Ovary (tissue), 9 donors: Measurements from ENCODE around the gene KIF6. TPM values are rescaled to one million over a fixed set of nuclear protein-coding genes. Genes with fewer than 3 reads are reported as not detected.

Experiments used
- DNase-seq, 5 donors: peaks; one replicate each; pipeline ENCODE4 v3.0.0-alpha.2; 2019 to 2020
- H3K27ac ChIP-seq, 2 donors: fragments of 200-600 bp; one replicate each; pipeline versions ENCODE4 v1.5.1 to v1.8.0; 2019 to 2022
- H3K27me3 ChIP-seq: fragments of 200-600 bp; one replicate; pipeline ENCODE4 v1.8.0; 2022
- H3K36me3 ChIP-seq: fragments of 200-600 bp; sonication (generic); one replicate; pipeline ENCODE4 v1.5.1; 2019
- H3K4me1 ChIP-seq: one replicate; pipeline ENCODE4 v1.8.1; 2013; ENCODE audit warnings: mild to moderate bottlenecking, moderate library complexity; ENCODE audit not compliant: insufficient read depth
- H3K4me3 ChIP-seq: fragments of 200-600 bp; sonication (generic); one replicate; pipeline ENCODE4 v1.5.1; 2017
- H3K9me3 ChIP-seq, 2 donors: fragments of 200-600 bp in 1 of 2; sonication (generic) in 1 of 2; one replicate each; pipeline versions ENCODE4 v1.5.1 to v1.8.1; 2013 to 2019; ENCODE audit warnings: mild to moderate bottlenecking in 1 of 2, moderate library complexity in 1 of 2
- CTCF ChIP-seq, 3 donors: fragments of 450-650 bp in 2 of 3; fragments of 200-600 bp in 1 of 3; IDR thresholded peaks; one replicate each; pipeline versions ENCODE4 v1.5.1 to v1.8.0; 2016 to 2022; ENCODE audit warnings: antibody characterized with exemption in 3 of 3, mild to moderate bottlenecking in 1 of 3
- EP300 ChIP-seq: sonication (generic); formaldehyde crosslinking; IDR thresholded peaks from one replicate; pipeline ENCODE4 v1.6.1; 2017; ENCODE audit warnings: antibody characterized with exemption
- POLR2A ChIP-seq: fragments of 450-650 bp; IDR thresholded peaks from one replicate; pipeline ENCODE4 v1.6.1; 2017; ENCODE audit warnings: antibody characterized with exemption, mild to moderate bottlenecking, moderate library complexity
- WGBS, 3 donors: extraction: QIAGEN DNeasy Blood & Tissue Kit in 1 of 3; methylation state at CpG; one replicate each; pipeline versions ENCODE4 v1.1.5 to v1.1.7; 2013 to 2017; 5-methylcytosine and 5-hydroxymethylcytosine counted together
- intact Hi-C, 4 donors: fragments of 100-400 bp; cut with DNase I; formaldehyde crosslinking; loops; one replicate each; pipeline versions ENCODE4 v1.11.0 to v1.15.1; 2022 to 2023
- polyA plus RNA-seq, 2 donors: library from polyadenylated mRNA; stranded (reverse); fragments of 200-250 nt in 1 of 2; fragments of 350-450 nt in 1 of 2; fragmentation: Illumina TruSeq in 1 of 2; extraction: RNeasy Lipid Tissue Mini Kit (QIAGEN cat#74804) in 1 of 2; gene quantifications; one replicate each; pipeline ENCODE4 v1.2.3, GENCODE V29; 2013 to 2014
- total RNA-seq, 7 donors: library from RNA; depleted of rRNA in 2 of 7; stranded (reverse); fragments of >200 nt in 2 of 7; fragmentation: NEBNext Ultra II Directional in 3 of 7; extraction: Animal tissue kit (Norgen Biotek cat#: 25700) in 3 of 7; gene quantifications; one replicate each; pipeline versions ENCODE4 v1.1.0 to v1.2.4, GENCODE V29; 2016 to 2023
- donor health status: DM: no; HTN: no; CAD: no; lungs with moderate emphysema.
- donor health status: DM: no; HTN: no; CAD: no.
- donor health status: Bipolar disorder and iron deficiency.
- donor health status: DM: yes; HTN: yes; CAD: no.
- donor health status: DM: no; HTN: no; CAD: no.
- donor health status: DM: yes; HTN: yes; CAD: no.

KIF6 gene
- total and polyA plus RNA-seq, 9 donors: 0.12 to 2.1 (median 0.82) TPM

GRCh38 chr6:39330476-39330875 is 394.7 kb downstream of the KIF6 start:
- H3K27ac ChIP-seq: no peak overlapping the region
- TF ChIP-seq CTCF (IDR thresholded peaks at IDR 0.05) (no peak), EP300 (no peak), POLR2A (no peak)
- no peak for DNase-seq
- H3K9me3 ChIP-seq: no peaks in the 10 kb centered on the region
- intact Hi-C loops: no loop called here
- H3K36me3 ChIP-seq: no peaks in the 10 kb centered on the region
- WGBS, 3 donors: 40 to 46% (median 41%) methylated on average over 3 of the region's 3 CpGs
- no peaks in the 10 kb centered on the region for H3K27me3 ChIP-seq
- no peaks in the 10 kb centered on the region for H3K4me1 ChIP-seq
- no peak overlapping the region for H3K4me3 ChIP-seq

- H3K4me1 ChIP-seq: no peaks in the 10 kb centered on the region
- whole genome bisulfite sequencing, 3 donors: 79 to 85% (median 82%) methylated on average over 3 of the region's 3 CpGs
- intact Hi-C loops: no loop called here
These were observed 395.2 kb downstream of the KIF6 start for GRCh38 chr6:39330057-39330456.

GRCh38 chr6:39328066-39328465 is 397.1 kb downstream of the KIF6 start:
- 77 to 85% (median 82%) methylated on average over 12 of the region's 12 CpGs for WGBS, 3 donors
- DNase-seq: no peak
- Histone ChIP-seq H3K36me3 (no peaks in the 10 kb centered on the region), H3K27me3 (no peaks in the 10 kb centered on the region), H3K4me3 (no peak overlapping the region), H3K27ac (no peak overlapping the region), H3K9me3 (no peaks in the 10 kb centered on the region), H3K4me1 (no peaks in the 10 kb centered on the region)
- intact Hi-C loops: no loop called here
- TF ChIP-seq POLR2A (no peak), EP300 (no peak), CTCF (IDR thresholded peaks at IDR 0.05) (no peak)

More at GRCh38 chr6:39330057-39330456, 395.2 kb downstream of the KIF6 start:
- no peak for DNase-seq
- H3K36me3 ChIP-seq: no peaks in the 10 kb centered on the region
- H3K9me3 ChIP-seq: no peaks in the 10 kb centered on the region
- no peak overlapping the region for H3K27ac ChIP-seq
- no peak overlapping the region for H3K4me3 ChIP-seq
- TF ChIP-seq CTCF (IDR thresholded peaks at IDR 0.05): no peak
- TF ChIP-seq POLR2A: no peak
- no peak for TF ChIP-seq EP300
- no peaks in the 10 kb centered on the region for H3K27me3 ChIP-seq

- DNase-seq: no peak
- no peaks in the 10 kb centered on the region for H3K27me3 ChIP-seq
- H3K27ac ChIP-seq: no peak overlapping the region
- 66 to 69% (median 67%) methylated on average over 5 of the region's 5 CpGs for WGBS, 3 donors
- H3K9me3 ChIP-seq: no peaks in the 10 kb centered on the region
- TF ChIP-seq EP300 (no peak), POLR2A (no peak), CTCF (IDR thresholded peaks at IDR 0.05) (no peak)
- intact Hi-C loops: no loop called here
- H3K36me3 ChIP-seq: no peaks in the 10 kb centered on the region
- no peaks in the 10 kb centered on the region for H3K4me1 ChIP-seq
- no peak overlapping the region for H3K4me3 ChIP-seq
These were observed 397.7 kb downstream of the KIF6 start for GRCh38 chr6:39327507-39327906.
